CD14-positive monocyte (primary cell): ENCODE results near the gene PRELP. TPM values are rescaled to one million over a fixed set of nuclear protein-coding genes. Genes with fewer than 3 reads are reported as not detected.

ENCODE experiments used
- DNase-seq, 3 donors: peaks; one replicate each; pipeline ENCODE4 v3.0.0-alpha.2; 2011 to 2022
- H2AFZ ChIP-seq: 2 replicates; pipeline ENCODE4 v1.6.0; 2012; ENCODE audit warnings: mild to moderate bottlenecking, low read depth, low read length, inconsistent platforms; ENCODE audit not compliant: insufficient read depth, poor library complexity, severe bottlenecking
- H3K27ac ChIP-seq, 2 donors: 1 replicate in 1 of 2; 2 replicates in 1 of 2; pipeline ENCODE4 v1.5.1; 2012 to 2013; ENCODE audit warnings: low read length in 2 of 2, control low read depth in 1 of 2, inconsistent platforms in 1 of 2, low read depth in 1 of 2, mild to moderate bottlenecking in 1 of 2
- H3K27me3 ChIP-seq, 2 donors: one replicate each; pipeline versions ENCODE4 v1.6.0 to v1.6.1; 2011 to 2013; ENCODE audit warnings: low read length in 2 of 2; ENCODE audit not compliant: control insufficient read depth in 2 of 2, insufficient read depth in 2 of 2
- H3K36me3 ChIP-seq, 2 donors: replicated peaks in 1 of 2; 1 replicate in 1 of 2; 2 replicates in 1 of 2; pipeline versions ENCODE4 v1.5.1 to v1.6.1; 2012 to 2013; ENCODE audit warnings: low read length in 2 of 2, control low read depth in 1 of 2, inconsistent platforms in 1 of 2, mild to moderate bottlenecking in 1 of 2; ENCODE audit not compliant: insufficient read depth in 2 of 2, control insufficient read depth in 1 of 2
- H3K4me1 ChIP-seq, 2 donors: 1 replicate in 1 of 2; 2 replicates in 1 of 2; pipeline versions ENCODE4 v1.5.1 to v1.6.1; 2012 to 2013; ENCODE audit warnings: low read length in 2 of 2, control low read depth in 1 of 2, inconsistent platforms in 1 of 2, mild to moderate bottlenecking in 1 of 2, moderate library complexity in 1 of 2; ENCODE audit not compliant: insufficient read depth in 2 of 2, control insufficient read depth in 1 of 2
- H3K4me2 ChIP-seq: replicated peaks from 2 replicates; pipeline ENCODE3; 2012; ENCODE audit warnings: low read length, moderate library complexity, mild to moderate bottlenecking; ENCODE audit not compliant: poor library complexity, severe bottlenecking; ENCODE audit errors: extremely low read depth
- H3K4me3 ChIP-seq, 3 experiments: fragments of 200-600 bp in 1 of 3; sonication (generic) in 1 of 3; replicated peaks in 1 of 3; 1 replicate in 2 of 3; 2 replicates in 1 of 3; pipeline ENCODE4 v1.5.1; 2011 to 2013; ENCODE audit warnings: low read length in 3 of 3, mild to moderate bottlenecking in 3 of 3, control low read depth in 2 of 3, low read depth in 2 of 3, inconsistent platforms in 1 of 3, moderate library complexity in 1 of 3
- H3K79me2 ChIP-seq: 2 replicates; pipeline ENCODE4 v1.6.0; 2012; ENCODE audit warnings: mild to moderate bottlenecking, control low read depth, inconsistent platforms, low read length, moderate library complexity; ENCODE audit not compliant: insufficient read depth
- H3K9ac ChIP-seq: 2 replicates; pipeline ENCODE4 v1.6.0; 2017; ENCODE audit warnings: low read length, mild to moderate bottlenecking; ENCODE audit not compliant: insufficient read depth, poor library complexity, severe bottlenecking
- H3K9me3 ChIP-seq, 2 donors: replicated peaks in 1 of 2; 1 replicate in 1 of 2; 2 replicates in 1 of 2; pipeline versions ENCODE4 v1.5.1 to v1.6.1; 2012 to 2013; ENCODE audit warnings: low read length in 2 of 2, control low read depth in 1 of 2; ENCODE audit not compliant: control insufficient read depth in 1 of 2, insufficient read depth in 1 of 2
- H4K20me1 ChIP-seq: 2 replicates; pipeline ENCODE4 v1.6.0; 2012; ENCODE audit warnings: mild to moderate bottlenecking, low read length, control low read depth, moderate library complexity; ENCODE audit not compliant: insufficient read depth
- H3K27ac Mint-ChIP-seq, 7 donors: one replicate each; pipeline ENCODE4 v1.8.0; 2020; ENCODE audit warnings: mild to moderate bottlenecking in 7 of 7, mixed read lengths in 7 of 7, moderate library complexity in 6 of 7, inconsistent platforms in 2 of 7
- H3K27me3 Mint-ChIP-seq, 3 donors: one replicate each; pipeline ENCODE4 v1.8.0; 2021 to 2022; ENCODE audit warnings: low read depth in 3 of 3, mild to moderate bottlenecking in 3 of 3, mixed read lengths in 3 of 3, moderate library complexity in 3 of 3, inconsistent platforms in 1 of 3
- H3K36me3 Mint-ChIP-seq, 2 donors: one replicate each; pipeline ENCODE4 v1.8.0; 2020; ENCODE audit warnings: mixed read lengths in 2 of 2, inconsistent platforms in 1 of 2, mild to moderate bottlenecking in 1 of 2
- H3K4me1 Mint-ChIP-seq: one replicate; pipeline ENCODE4 v1.8.0; 2020; ENCODE audit warnings: mild to moderate bottlenecking, mixed read lengths
- H3K4me3 Mint-ChIP-seq, 2 donors: one replicate each; pipeline ENCODE4 v1.8.0; 2020; ENCODE audit warnings: mild to moderate bottlenecking in 2 of 2, mixed read lengths in 2 of 2, moderate library complexity in 1 of 2
- H3K9me3 Mint-ChIP-seq, 7 donors: one replicate each; pipeline ENCODE4 v1.8.0; 2020 to 2022; ENCODE audit warnings: mixed read lengths in 7 of 7, mild to moderate bottlenecking in 6 of 7, moderate library complexity in 6 of 7, inconsistent platforms in 2 of 7
- WGBS: methylation state at CpG from one replicate; pipeline ENCODE4 v1.1.5; 2013; ENCODE audit warnings: missing lambda C conversion rate; ENCODE audit not compliant: insufficient coverage; 5-methylcytosine and 5-hydroxymethylcytosine counted together
- intact Hi-C, 2 donors: fragments of 100-400 bp; cut with micrococcal nuclease; formaldehyde crosslinking; loops; one replicate each; pipeline versions ENCODE4 v1.15.0 to v1.15.1; 2023
- polyA plus RNA-seq, 3 donors: library from polyadenylated mRNA; depleted of rRNA in 1 of 3; unstranded in 2 of 3; stranded (reverse) in 1 of 3; fragments of 300-500 nt in 2 of 3; fragments of >200 nt in 1 of 3; fragmentation: Illumina TruSeq in 2 of 3; gene quantifications; 1 replicate in 2 of 3; 2 replicates in 1 of 3; pipeline ENCODE4 v1.2.3, GENCODE V29; 2012 to 2021
- TF ChIP-seq, protein P1 (sequence below): fragments of 200-600 bp; IDR thresholded peaks from one replicate; pipeline ENCODE4 v1.8.0; 2022; ENCODE audit warnings: antibody characterized with exemption, mild to moderate bottlenecking

The PRELP gene
- polyA plus RNA-seq, 3 donors: not detected

GRCh38 chr1:203490607-203491006, 15.0 kb downstream of the PRELP start:
- H3K79me2 ChIP-seq: no peaks in the 10 kb centered on the region
- Mint-ChIP-seq H3K27ac (no peak overlapping the region), H3K4me1 (peaks cover 21% of the 10 kb centered on the region), H3K36me3 (no peaks in the 10 kb centered on the region), H3K27me3 (peaks cover 0 to 12% (median 5%) of the 10 kb centered on the region in 3 donors), H3K4me3 (no peak overlapping the region), H3K9me3 (no peaks in the 10 kb centered on the region)
- H3K27me3 ChIP-seq: no peaks in the 10 kb centered on the region
- peaks cover 15 to 22% of the 10 kb centered on the region in 2 donors for H3K4me1 ChIP-seq
- H3K36me3 ChIP-seq: no peaks in the 10 kb centered on the region
- no peak overlapping the region for H3K4me3 ChIP-seq
- H3K9me3 ChIP-seq: no peaks in the 10 kb centered on the region
- intact Hi-C loops: no loop called here
- H2AFZ ChIP-seq: no peak overlapping the region
- no peak overlapping the region for H3K27ac ChIP-seq
- no peak overlapping the region for H3K9ac ChIP-seq
- DNase-seq: no peak
- TF ChIP-seq, protein P1, sequence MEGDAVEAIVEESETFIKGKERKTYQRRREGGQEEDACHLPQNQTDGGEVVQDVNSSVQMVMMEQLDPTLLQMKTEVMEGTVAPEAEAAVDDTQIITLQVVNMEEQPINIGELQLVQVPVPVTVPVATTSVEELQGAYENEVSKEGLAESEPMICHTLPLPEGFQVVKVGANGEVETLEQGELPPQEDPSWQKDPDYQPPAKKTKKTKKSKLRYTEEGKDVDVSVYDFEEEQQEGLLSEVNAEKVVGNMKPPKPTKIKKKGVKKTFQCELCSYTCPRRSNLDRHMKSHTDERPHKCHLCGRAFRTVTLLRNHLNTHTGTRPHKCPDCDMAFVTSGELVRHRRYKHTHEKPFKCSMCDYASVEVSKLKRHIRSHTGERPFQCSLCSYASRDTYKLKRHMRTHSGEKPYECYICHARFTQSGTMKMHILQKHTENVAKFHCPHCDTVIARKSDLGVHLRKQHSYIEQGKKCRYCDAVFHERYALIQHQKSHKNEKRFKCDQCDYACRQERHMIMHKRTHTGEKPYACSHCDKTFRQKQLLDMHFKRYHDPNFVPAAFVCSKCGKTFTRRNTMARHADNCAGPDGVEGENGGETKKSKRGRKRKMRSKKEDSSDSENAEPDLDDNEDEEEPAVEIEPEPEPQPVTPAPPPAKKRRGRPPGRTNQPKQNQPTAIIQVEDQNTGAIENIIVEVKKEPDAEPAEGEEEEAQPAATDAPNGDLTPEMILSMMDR: no peak
- H4K20me1 ChIP-seq: no peaks in the 10 kb centered on the region
- 100% methylated on average over 7 of the region's 9 CpGs for WGBS
- H3K4me2 ChIP-seq: no peak overlapping the region

DNA sequence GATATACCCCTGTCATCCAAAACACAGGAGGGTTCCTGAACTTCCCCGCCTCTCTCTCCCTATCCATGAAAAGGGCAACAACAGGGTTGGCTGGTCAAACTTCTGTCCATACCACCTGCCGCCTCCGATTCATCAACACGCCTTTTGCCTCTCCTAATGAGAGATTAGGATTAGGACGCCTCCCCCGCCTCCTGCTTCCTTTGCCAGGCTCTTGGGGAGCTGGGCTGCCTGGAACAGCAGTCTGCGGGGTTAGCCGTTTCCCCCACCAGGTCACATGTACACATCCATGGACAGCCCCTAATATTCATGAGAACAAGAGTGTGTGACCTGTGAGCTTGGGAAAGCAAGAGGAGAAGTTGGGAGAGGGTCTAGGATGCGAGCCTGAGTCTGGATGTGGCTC, 16.1 kb downstream of the PRELP start:
- Histone ChIP-seq H3K36me3 (no peaks in the 10 kb centered on the region), H3K4me2 (no peak overlapping the region), H3K4me1 (peaks cover 15 to 20% of the 10 kb centered on the region in 2 donors), H3K9me3 (no peaks in the 10 kb centered on the region), H2AFZ (no peak overlapping the region), H3K27me3 (no peaks in the 10 kb centered on the region), H3K4me3 (no peak overlapping the region), H3K9ac (no peak overlapping the region), H3K27ac (no peak overlapping the region), H4K20me1 (no peaks in the 10 kb centered on the region), H3K79me2 (no peaks in the 10 kb centered on the region)
- no peak overlapping the region for H3K4me3 Mint-ChIP-seq
- WGBS: 93% methylated on average over 1 of the region's 9 CpGs
- no peaks in the 10 kb centered on the region for H3K9me3 Mint-ChIP-seq
- H3K36me3 Mint-ChIP-seq: no peaks in the 10 kb centered on the region
- DNase-seq: no peak
- peaks cover 16% of the 10 kb centered on the region for H3K4me1 Mint-ChIP-seq
- intact Hi-C loops: no loop called here
- TF ChIP-seq, protein P1: no peak
- peaks cover 1 to 12% (median 5%) of the 10 kb centered on the region in 3 donors for H3K27me3 Mint-ChIP-seq
- H3K27ac Mint-ChIP-seq: peak overlapping the region in 1 of 7 donors; percentile 2
